NCI-H1436 treated with DMSO at 0.1 percent for 48 hours (cell line): ENCODE results near the gene TBX10.
"Not testable (repeated sequence)": the region's sequence is repeated elsewhere in the genome, so short reads cannot be mapped to it uniquely, and the experiment has no call there.

Experiments
- DNase-seq: peaks from one replicate; lab custom pipeline; 2025; lab: John Stamatoyannopoulos, UW

TBX10 gene

GRCh38 chr11:67664213-67664585 lies 24.6 kb upstream of the TBX10 start:
- no peak for DNase-seq

GRCh38 chr11:67663532-67664212 lies 24.1 kb upstream of the TBX10 start:
- no peak for DNase-seq

GRCh38 chr11:67662835-67663531 lies 23.4 kb upstream of the TBX10 start:
- no peak for DNase-seq

- no peak for DNase-seq
Measured at GRCh38 chr11:67662142-67662834, 22.7 kb upstream of the TBX10 start.

- not testable (repeated sequence) for DNase-seq
Measured at GRCh38 chr11:67660752-67661151, 21.2 kb upstream of the TBX10 start.

- not testable (repeated sequence) for DNase-seq
Measured at GRCh38 chr11:67659651-67660165, 20.1 kb upstream of the TBX10 start.

- DNase-seq, result no peak
Measured at GRCh38 chr11:67657300-67657699, 17.7 kb upstream of the TBX10 start.

GRCh38 chr11:67656278-67656922 lies 16.8 kb upstream of the TBX10 start:
- no peak for DNase-seq

GRCh38 chr11:67654225-67654624 lies 14.7 kb upstream of the TBX10 start:
- no peak for DNase-seq

GRCh38 chr11:67652965-67653845 lies 13.6 kb upstream of the TBX10 start:
- DNase-seq, result no peak

GRCh38 chr11:67651976-67652781 lies 12.6 kb upstream of the TBX10 start:
- no peak for DNase-seq

GRCh38 chr11:67649634-67650510 lies 10.3 kb upstream of the TBX10 start:
- no peak for DNase-seq

- DNase-seq, result no peak
Measured at GRCh38 chr11:67648796-67649613, 9.4 kb upstream of the TBX10 start.

- no peak for DNase-seq
Measured at GRCh38 chr11:67648140-67648795, 8.7 kb upstream of the TBX10 start.

GRCh38 chr11:67647471-67647870 lies 7.9 kb upstream of the TBX10 start:
- DNase-seq, result no peak

- DNase-seq, result no peak
Measured at GRCh38 chr11:67646535-67647336, 7.2 kb upstream of the TBX10 start.
